D341Med (cell line): ENCODE results near the gene TLNRD1.

Source experiments
- DNase-seq: peaks from one replicate; pipeline ENCODE4 v3.0.0; 2012; ENCODE audit warnings: low spot score

Gene TLNRD1

DNA sequence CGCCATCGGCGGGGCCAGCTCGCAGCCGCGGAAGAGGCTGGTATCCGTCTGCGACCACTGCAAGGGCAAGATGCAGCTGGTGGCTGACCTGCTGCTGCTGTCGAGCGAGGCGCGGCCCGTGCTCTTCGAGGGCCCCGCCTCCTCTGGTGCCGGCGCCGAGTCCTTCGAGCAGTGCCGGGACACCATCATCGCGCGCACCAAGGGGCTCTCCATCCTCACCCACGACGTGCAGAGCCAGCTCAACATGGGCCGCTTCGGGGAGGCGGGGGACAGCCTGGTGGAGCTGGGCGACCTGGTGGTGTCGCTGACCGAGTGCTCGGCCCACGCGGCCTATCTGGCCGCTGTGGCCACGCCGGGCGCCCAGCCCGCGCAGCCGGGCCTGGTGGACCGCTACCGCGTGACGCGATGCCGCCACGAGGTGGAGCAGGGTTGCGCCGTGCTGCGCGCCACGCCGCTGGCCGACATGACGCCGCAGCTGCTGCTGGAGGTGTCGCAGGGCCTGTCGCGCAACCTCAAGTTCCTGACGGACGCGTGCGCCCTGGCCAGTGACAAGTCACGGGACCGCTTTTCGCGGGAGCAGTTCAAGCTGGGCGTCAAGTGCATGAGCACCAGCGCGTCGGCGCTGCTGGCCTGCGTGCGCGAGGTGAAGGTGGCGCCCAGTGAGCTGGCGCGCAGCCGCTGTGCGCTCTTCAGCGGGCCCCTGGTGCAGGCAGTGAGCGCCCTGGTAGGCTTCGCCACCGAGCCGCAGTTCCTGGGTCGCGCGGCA lies 1.8 kb downstream of the TLNRD1 start:
- no peak for DNase-seq

DNA sequence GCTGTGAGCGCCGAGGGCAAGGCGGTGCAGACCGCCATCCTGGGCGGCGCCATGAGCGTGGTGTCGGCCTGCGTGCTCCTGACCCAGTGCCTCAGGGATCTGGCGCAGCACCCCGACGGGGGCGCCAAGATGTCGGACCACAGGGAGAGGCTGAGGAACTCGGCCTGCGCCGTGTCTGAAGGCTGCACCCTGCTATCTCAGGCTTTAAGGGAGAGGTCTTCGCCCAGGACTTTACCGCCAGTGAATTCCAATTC lies 2.3 kb downstream of the TLNRD1 start:
- no peak for DNase-seq

DNA sequence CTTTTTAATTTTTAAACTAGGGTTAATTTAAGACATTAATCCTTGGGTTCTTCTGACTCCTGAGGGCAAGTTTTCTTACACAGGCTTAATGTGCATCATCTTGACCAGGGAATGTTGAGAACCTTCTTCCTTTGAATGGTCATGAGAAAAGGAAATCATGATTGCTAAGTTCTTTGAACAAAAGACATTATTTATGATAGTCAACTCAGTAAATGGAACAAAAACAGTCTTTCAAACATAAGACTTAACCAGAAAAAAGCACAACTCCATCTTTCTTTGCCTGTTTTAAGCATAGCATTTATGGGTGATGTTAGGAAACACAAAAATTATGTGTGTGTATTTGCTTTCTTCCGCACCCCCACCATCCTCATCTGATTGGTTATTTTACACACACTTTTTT lies 5.4 kb downstream of the TLNRD1 start:
- DNase-seq = no peak

DNA sequence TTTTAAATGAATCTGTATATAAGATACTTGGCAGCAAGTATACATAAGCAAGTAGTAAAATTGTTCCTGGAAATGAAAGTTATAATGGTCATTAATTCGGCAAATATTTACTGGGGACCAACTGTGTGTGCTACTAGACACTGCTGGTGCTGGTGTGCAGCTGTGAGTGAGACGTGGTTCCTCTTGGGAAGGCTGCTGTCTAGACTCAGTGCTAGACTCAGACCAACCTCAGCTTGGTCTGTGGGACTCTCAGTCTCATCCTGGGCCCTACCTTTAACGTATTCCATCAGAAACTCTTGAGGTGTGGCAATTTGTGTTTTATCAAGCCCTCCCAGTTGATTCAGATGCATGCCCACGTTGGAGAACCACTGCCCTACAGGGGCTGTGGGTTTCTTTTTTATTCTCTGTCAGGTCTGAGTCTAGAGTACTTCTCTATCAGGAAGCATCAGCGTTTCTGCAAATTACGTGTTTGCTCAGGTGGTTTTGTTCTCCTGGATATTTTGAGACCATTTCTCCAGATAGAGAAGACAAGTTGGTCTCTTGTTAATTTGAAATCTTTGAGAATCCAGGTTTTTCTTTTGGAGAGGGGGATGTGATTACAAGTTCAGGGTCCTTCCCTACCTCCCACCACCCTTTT lies 6.8 kb downstream of the TLNRD1 start:
- no peak for DNase-seq

DNA sequence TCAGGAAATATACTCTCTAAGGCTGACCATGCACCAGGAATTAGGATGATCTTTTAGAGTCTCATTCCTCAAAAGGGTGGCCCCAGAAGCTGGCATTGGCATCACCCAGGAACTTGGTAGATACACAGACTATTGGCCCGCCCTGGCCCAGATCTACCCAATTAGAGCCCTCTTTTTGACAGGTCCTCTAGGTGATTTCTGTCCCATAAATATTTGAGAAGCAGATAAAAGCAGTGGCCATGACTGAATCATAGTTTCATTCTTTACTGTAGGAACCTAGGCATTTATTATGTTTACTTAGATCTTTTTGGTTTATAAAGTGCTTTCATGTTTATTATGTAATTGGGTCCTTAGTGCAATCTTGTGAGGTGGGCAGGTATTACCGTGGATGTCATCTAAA lies 7.6 kb downstream of the TLNRD1 start:
- no peak for DNase-seq

DNA sequence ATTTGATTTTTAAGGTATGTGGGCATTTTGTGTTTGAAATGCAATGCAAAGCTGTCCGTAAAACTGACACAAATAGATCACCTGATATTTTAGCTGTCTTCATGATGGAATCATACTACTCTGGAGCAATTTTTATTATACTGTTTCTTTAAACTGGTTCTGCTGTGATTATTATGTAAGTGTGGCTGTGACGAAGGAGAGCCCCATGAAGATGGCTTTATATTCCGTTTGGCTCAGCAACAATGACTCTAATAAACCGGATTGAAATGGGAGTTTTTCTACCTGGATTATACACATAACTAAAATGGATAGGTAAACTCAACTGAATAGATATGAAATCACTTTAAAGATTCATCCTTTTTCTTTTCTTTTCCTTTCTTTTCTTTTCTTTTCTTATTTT lies 9.4 kb downstream of the TLNRD1 start:
- DNase-seq = no peak

DNA sequence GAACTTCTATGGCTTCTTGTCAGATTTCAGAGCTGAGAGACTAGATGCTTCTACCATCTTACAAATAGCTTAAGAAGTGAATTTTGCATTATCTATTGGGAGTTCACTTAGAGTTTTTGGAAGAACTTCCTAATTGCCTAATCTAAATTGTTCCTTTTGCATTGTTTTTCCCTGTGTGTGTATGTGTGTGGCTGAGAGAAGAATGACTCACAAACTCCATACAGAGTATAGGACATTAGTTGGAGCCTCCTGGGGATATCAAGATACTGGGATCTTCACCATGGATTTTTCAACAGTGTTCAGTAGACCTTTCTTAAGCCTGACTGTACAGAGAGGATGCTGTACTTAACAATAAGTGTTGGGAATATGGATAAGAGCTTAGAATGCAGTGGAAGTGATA lies 10.9 kb downstream of the TLNRD1 start:
- DNase-seq = no peak

DNA sequence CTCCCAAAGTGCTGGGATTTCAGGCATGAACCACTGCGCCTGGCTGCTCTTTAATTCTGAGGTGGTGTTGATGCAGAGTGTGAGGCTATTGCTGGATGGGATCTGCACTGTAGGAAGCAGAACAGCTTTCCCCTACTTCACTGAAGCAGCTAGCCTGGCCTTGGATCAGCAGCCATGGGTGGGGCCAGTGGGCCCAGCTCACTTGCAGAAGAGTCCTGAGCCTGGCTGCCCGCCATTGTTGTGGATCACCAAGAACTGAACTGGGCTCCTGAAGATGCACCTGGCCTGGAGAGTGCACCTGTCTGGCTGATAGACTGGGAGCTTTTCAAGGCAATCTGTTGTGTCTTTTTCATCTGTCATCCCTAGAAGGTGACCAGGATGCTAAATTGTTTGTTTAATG lies 11.9 kb downstream of the TLNRD1 start:
- DNase-seq = no peak

DNA sequence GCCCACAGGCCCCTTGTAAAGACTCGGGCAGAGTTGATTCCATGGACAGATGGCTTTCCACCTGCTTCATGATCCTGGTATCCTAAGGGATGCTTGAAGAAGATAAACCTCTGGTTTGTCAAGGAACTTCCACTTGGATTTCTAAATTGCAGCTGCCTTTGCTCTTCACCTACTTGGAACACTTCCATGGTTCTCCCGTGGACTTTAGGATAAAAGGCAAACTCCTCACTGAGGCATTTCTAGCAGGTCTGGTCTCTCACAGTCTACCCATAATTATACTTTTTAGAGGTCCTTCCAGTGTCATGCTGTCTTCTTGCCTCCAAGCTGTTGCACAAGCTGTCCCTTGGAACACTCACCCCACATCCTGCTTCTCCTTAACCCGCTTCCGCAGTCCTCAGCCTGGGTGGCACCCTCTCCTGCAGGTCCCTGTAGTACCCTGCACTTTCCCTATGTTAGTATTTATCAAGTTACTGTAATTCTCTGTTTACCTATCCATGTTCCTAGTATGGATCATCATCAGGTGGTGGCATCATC lies 12.7 kb downstream of the TLNRD1 start:
- DNase-seq = no peak

DNA sequence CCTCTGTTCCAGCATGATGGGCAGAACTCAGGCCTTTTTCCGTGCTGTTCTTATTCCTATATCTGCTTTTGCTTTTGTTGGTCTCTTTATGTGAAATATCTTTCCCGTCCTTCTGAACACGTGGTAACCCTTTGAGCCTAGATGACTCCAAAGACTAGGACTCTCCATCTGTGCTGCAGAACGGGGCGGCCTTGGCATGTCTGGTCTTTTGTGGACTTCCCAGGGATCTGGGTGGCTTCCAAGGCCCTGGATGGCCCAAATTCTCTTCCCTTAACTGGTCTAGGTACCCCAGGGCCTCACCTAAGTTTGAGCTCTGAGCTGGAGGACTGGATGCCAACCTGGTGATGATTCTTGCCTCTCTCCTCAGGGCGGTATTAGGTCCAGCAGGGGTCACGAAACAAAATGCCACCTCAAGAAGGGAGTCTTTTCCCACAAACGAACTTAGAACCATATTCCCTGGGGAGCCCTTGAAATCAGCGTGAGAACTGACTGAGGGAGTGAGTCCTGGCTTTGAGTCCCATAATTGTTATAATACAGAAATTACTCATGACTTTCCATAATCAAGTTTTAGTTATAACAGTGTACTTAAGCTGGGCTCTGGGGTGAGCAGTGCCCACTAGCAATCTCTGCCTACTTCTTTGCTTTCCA lies 13.8 kb downstream of the TLNRD1 start:
- no peak for DNase-seq

DNA sequence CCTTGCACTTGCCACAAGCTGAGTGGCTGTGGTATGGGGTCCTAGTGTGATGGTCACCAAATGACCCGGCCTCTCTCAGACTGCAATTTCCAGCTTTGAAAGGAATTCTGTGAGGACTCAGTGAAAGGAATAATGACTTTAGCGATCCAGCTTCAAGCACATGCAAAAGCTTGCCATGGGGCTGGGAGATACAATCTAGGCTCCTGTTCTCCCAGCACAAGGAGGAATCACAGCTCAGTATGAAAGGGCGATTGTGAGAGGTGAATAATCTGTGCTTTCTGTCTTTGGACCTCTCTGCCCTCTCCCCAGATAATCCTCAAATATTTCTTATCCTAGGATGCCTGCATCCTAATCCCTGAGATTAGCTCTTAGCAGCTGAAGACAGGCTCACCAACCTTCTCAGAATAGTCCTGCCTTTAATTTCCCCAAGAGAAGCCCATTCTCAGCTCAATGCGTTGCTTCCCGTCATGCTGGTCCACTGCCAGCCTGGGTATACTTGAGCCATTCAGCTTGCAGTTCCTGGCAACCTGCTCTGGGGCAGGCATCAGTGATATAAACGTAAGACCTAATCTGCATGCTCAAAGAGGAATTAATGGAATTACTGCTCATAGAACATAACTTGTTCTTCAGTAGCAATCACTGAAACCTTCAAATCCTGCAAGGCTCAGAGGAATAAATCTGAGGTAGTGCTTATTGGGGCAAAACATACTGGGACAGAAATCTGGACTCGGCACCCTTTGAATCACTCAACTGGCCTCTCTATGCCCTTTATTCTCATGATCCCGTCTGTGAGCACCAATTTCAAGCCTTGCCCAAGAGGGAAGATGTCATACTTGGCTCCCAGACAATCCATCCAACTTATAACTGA lies 15.1 kb downstream of the TLNRD1 start:
- DNase-seq = no peak

DNA sequence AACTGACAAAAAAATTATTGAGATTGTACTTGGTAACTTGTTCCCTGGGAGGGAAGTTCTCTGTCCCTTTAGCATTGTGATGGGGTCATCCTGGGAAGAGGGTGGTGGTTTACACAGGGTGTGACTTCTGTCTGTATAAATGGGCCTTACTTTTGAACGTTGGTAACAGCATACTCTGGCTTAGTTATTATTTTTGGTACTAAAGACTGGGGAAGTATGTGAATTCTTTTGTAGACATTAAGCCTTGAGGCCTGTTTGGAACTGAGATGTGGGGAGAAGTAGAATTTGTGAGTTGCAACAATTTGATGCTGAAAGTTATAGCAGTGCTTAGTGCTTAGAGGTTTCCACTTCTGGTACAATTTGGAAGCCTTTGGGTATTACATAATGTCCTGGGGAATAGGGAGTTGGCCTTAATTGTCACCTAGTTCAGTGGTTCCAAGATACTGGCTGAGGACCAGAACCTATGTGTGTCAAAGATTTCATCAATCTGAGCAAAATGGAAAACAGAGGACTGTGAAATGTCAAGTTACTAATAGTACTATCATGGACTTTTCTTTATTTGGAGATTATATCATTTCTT lies 15.9 kb downstream of the TLNRD1 start:
- DNase-seq = no peak

DNA sequence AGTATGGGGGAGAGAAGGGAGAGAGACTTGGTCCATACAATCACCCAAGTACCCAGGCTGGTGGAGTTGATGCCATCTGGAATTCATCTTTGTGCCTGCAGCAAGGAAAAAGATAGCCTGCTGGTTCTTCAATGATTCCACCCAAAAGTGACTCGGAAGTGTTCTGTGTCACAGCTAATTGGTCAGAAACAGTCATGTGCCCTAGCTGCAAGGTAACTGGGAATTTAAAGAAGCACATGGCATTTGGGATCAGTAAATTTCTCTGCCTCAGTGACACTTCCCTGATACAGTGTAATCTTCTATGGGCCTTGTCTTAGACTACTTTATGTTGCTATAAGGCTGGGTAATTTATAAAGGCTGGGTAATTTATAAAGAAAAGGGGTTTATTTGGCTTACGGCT lies 17.5 kb downstream of the TLNRD1 start:
- DNase-seq = no peak

DNA sequence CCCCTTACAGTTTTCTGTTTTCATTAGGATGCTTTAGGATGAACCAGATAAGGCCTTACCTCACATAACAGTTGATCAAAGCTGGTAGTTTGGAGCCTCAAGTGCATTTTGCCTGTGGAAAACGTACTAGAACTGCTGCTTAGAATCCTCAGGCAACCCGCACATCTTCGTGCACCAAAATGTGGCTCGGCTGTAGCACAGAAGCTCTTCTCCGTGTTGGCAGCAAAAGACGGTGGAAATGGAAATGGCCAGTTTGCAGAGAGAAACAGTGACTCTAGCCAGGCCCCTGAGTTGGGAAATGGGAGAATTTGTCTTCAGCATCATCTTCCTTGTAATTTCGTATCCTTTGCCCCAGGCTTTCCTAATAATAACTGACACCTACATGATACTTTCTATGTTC lies 20.6 kb downstream of the TLNRD1 start:
- DNase-seq = no peak

DNA sequence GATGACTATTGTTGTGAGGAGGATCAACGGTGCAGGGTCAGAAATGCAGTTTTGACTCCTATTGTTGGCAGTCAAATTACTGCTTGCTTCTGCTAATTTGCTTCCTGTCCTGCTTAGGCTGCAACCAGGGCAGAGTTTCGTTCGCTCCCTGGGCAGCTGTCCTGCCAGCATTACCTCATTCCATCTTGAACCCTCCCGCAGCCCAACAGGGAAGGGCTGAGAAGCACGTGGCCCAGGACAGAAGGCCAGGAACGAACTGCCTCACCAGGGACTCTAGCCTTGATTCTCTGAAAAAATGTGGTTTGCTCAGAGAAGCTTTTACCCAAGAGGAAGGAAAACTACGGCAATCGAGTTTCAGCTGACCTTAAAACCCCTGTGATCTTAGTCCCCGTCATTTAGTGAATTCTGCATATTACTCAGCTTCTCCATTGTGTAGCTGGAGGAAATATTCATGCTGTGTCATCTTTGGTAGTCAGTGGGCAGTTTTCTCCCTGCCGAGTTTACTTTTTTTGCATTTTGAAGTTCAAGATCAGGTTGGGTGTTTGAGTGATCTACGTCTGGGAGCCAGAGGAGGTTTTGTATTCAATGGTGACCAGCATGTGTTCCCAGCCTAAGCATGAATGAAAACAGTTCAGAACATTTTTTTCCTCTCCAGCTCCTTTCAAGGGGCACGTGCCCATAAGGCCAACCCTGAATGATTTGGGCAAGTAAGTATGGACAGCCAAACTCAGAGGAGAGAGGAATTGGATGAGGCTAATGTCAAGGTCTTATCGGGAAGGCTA lies 23.0 kb downstream of the TLNRD1 start:
- no peak for DNase-seq

DNA sequence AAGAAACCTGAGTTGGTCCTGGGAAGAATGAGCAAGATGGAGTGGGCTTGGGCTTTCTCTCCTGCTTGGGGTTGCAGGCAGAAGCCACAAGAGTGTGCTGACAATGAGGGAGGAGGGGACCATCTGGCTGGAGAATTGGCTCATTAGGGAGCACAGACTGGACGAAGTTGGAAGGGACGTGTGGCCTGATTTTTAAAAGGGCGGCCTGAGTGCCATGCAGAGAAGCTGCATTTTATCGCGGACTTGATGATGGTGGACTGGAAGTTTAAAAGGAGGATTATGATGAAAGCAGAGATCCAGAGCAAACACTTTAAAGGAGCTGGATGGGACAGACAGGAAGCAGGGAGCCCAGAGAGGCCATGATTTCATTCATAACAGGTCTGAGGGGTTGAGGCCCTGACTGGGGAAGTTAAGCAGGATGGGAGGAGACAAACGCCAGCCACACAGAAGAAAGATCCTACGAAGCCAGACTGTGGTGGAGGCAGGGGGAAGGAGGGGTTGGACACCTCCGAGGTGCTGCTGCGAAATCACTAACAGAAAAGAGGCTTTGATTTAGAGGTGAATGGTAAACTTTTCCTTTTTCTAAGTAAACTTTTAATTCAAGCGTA lies 23.6 kb downstream of the TLNRD1 start:
- DNase-seq = no peak

DNA sequence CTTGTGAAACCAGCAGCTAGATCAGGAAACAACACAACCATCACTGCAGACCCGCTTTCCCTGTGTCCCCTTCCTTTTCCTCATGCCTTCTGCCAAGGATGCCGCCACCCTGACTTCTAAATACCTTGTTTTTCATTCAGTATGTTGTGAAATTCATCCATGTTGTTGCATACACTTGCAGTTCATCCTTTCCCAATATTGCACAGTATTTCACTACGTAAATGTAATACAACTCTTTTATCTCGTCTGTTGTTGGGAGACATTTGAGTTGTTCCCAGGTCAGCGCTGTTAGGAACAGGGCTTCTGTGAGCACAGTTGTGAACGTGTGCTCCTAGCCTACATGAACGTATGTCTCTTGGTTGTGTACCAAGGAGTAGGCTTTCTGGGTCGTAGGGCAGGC lies 24.2 kb downstream of the TLNRD1 start:
- DNase-seq = no peak

DNA sequence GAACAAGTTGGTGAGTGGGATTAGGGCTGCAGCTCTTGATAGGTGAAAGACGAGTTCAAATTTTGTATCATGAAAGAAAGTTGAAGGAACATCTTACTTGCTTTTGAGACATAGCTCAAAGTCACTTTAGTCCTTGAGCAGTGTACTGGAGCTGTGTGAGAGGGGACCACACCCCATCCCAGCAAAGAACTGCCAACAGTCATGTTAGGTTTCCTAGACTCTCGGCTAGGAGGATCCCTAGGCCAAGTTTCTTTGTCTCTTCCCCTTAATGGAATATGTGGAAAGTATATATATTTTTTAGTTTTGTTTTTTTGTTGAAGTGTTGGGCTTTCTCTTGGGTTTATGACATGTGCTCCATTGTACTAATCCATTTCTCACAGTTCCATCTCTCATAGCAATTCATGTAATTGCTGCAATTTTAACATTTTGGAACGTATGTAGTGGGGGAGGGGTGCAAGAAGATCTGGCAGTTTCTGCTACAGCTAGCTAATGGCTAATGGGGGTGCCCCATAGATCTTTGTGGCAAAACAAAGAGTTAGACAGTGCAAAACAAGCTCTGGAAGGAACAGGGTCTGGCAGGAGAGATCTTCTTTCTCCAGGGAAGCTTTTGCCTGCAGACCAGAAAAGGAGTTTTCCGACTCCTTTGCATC lies 25.1 kb downstream of the TLNRD1 start:
- DNase-seq = no peak

DNA sequence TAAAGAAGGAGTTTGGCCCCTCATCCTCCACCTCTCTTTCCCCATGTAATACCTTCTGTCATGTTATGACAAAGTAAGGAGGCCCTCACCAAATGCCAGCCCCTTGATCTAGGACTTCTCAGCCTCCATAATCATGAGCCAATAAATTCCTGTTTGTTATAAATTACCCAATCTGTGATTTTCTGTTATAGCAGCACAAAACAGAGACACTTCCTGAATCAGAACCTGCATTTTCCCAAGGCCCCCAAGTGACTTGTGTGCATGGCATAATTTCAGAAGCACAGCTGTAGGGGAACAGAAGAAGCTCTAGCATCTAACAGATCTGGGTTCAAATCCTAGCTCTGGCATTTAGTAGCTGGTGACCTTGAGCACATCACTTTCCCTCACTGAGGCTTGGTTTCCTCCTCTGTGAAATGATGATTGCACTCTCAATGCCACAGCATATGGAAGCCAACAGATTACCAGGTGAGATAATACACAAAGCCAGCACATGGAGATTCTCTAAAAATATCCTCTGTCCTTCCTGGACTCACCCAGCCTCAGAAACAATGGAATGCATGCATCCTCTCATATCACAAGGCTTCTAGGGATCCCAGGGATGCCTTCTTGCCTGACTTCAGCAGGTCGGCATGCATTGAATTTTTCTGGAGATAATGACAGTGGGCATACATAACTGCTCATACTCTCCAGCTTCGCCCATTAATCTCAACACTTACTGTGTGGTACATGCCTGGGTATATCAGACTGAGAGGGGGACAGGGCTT lies 26.3 kb downstream of the TLNRD1 start:
- no peak for DNase-seq
